AML-193 (cell line): Measurements from ENCODE around the gene ACP2.
A peak's percentile ranks its signal among the peaks of the same experiment; 100 is the strongest.
"Not testable (repeated sequence)": the region's sequence is repeated elsewhere in the genome, so short reads cannot be mapped to it uniquely, and the experiment has no call there.

Source experiments
- DNase-seq, 2 experiments: peaks; one replicate each; lab custom pipeline; 2025; lab: John Stamatoyannopoulos, UW

The ACP2 gene

GRCh38 chr11:47243454-47243853 is 5.2 kb downstream of the ACP2 start:
- DNase-seq, result no peak

- no peak for DNase-seq
Observed at GRCh38 chr11:47242596-47243192, 5.9 kb downstream of the ACP2 start.

- no peak for DNase-seq
Observed at GRCh38 chr11:47241841-47242301, 6.7 kb downstream of the ACP2 start.

- DNase-seq, result no peak
Observed at GRCh38 chr11:47239852-47240251, 8.8 kb downstream of the ACP2 start.

GRCh38 chr11:47236482-47236881 is 12.1 kb downstream of the ACP2 start:
- no peak for DNase-seq

GRCh38 chr11:47235163-47235562 is 13.5 kb downstream of the ACP2 start:
- no peak for DNase-seq

- DNase-seq, result no peak
Observed at GRCh38 chr11:47234669-47235100, 13.9 kb downstream of the ACP2 start.

- DNase-seq, result peak; percentile 29 to 40
Observed at GRCh38 chr11:47233989-47234668, 14.5 kb downstream of the ACP2 start.

GRCh38 chr11:47233051-47233450 is 15.6 kb downstream of the ACP2 start:
- no peak for DNase-seq

- no peak for DNase-seq
Observed at GRCh38 chr11:47229161-47229560, 19.5 kb downstream of the ACP2 start.

- no peak for DNase-seq
Observed at GRCh38 chr11:47225552-47226400, 22.8 kb downstream of the ACP2 start.

- no peak for DNase-seq
Observed at GRCh38 chr11:47222696-47223095, 25.9 kb downstream of the ACP2 start.

GRCh38 chr11:47220401-47220821 is 28.2 kb downstream of the ACP2 start:
- no peak for DNase-seq

- DNase-seq, result peak; percentile 24 to 31
Observed at GRCh38 chr11:47216121-47216798, 32.4 kb downstream of the ACP2 start.

GRCh38 chr11:47215366-47215910 is 33.2 kb downstream of the ACP2 start:
- no peak for DNase-seq

- DNase-seq, result peak; percentile 88 to 89
Observed at GRCh38 chr11:47213950-47214565, 34.6 kb downstream of the ACP2 start.

- DNase-seq, result no peak
Observed at GRCh38 chr11:47212938-47213337, 35.7 kb downstream of the ACP2 start.

- no peak for DNase-seq
Observed at GRCh38 chr11:47208628-47209027, 40.0 kb downstream of the ACP2 start.

- not testable (repeated sequence) for DNase-seq
Observed at GRCh38 chr11:47208008-47208552, 40.5 kb downstream of the ACP2 start.

GRCh38 chr11:47207459-47207858 is 41.2 kb downstream of the ACP2 start:
- DNase-seq, result no peak

GRCh38 chr11:47206577-47206976 is 42.0 kb downstream of the ACP2 start:
- not testable (repeated sequence) for DNase-seq
